ENCODE measurements around the gene STX8. TPM values are rescaled to one million over a fixed set of nuclear protein-coding genes. Genes with fewer than 3 reads are reported as not detected.

The STX8 gene
- total and polyA plus RNA-seq, 12 donors = 53.3 to 80.1 (median 63.9) TPM

DNA sequence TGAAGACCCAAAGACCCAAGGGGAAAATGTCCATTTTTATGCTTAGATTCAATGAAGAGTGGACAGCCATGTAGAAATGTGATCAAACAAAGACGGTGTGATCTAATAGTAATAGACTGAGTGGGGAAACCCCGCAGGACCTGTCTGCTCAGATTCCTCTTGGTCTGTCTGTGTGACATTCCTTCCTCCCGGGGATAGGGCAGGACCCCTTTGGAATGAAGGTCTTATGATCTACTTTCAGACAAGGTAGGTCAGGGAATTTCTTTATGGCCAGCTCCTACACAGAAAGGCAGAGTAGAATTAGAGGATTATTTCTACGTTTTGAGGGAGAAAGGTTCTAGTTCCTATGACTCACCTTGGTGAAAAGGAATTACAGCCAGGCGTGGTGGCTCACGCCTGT is 267.6 kb downstream of the STX8 start:
- H3K36me3 ChIP-seq = no peaks in the 10 kb centered on the region
- DNase-seq (no peak), ATAC-seq (no peak)
- 84 to 94% methylated on average over 6 of the region's 6 CpGs for WGBS, 2 donors
- TF ChIP-seq, protein P1, sequence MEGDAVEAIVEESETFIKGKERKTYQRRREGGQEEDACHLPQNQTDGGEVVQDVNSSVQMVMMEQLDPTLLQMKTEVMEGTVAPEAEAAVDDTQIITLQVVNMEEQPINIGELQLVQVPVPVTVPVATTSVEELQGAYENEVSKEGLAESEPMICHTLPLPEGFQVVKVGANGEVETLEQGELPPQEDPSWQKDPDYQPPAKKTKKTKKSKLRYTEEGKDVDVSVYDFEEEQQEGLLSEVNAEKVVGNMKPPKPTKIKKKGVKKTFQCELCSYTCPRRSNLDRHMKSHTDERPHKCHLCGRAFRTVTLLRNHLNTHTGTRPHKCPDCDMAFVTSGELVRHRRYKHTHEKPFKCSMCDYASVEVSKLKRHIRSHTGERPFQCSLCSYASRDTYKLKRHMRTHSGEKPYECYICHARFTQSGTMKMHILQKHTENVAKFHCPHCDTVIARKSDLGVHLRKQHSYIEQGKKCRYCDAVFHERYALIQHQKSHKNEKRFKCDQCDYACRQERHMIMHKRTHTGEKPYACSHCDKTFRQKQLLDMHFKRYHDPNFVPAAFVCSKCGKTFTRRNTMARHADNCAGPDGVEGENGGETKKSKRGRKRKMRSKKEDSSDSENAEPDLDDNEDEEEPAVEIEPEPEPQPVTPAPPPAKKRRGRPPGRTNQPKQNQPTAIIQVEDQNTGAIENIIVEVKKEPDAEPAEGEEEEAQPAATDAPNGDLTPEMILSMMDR (IDR thresholded peaks at IDR 0.05) = no peak
- intact Hi-C loops (cut with DNase I) = no loop called here
- H3K4me3 ChIP-seq = no peak overlapping the region
- H3K4me1 ChIP-seq = no peaks in the 10 kb centered on the region
- no peaks in the 10 kb centered on the region for H3K9me3 ChIP-seq
- no peaks in the 10 kb centered on the region for H3K27me3 ChIP-seq
- H3K27ac ChIP-seq = no peak overlapping the region

DNA sequence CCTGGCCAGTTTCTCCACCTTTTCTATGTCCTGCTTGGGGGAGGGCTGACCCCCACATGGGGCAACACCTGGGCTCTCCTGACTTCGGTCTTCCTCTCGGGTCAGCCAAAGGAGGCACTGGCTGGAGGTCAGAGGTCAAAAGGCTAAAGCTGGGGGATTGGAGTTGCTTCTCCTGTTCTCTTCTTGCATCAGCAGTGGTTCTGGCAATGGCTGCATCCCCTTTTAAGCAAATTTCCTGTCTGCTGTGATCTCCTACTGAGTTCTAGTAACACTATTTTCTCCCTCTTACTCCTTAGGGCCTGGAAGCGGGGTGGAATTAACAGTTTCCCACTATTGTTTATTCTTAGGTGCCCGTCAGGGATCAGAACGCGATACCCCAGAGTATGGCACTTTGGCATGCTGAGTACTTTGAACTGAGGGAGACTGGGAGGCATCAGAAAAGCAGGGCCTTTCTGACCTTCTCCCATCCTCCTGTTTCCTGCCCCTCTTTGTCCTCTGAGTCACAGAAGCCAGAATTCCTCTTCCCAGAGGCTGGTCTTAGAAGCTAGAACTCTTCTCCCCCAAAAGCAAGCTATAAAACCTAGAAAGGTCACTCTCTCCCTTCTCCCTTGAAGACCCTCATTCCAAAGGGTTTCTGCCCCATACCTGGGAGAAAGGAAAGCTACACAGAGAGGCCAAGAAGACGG is 268.2 kb downstream of the STX8 start:
- 79% methylated on average over 7 of the region's 7 CpGs for WGBS, 2 donors
- intact Hi-C loops (cut with DNase I) = no loop called here
- no peak overlapping the region for H3K27ac ChIP-seq
- H3K27me3 ChIP-seq = no peaks in the 10 kb centered on the region
- ATAC-seq = peak in 1 of 8 donors; percentile 11
- no peaks in the 10 kb centered on the region for H3K4me1 ChIP-seq
- TF ChIP-seq, protein P1 (IDR thresholded peaks at IDR 0.05) = no peak
- DNase-seq = no peak
- no peaks in the 10 kb centered on the region for H3K36me3 ChIP-seq
- no peaks in the 10 kb centered on the region for H3K9me3 ChIP-seq
- H3K4me3 ChIP-seq = no peak overlapping the region

DNA sequence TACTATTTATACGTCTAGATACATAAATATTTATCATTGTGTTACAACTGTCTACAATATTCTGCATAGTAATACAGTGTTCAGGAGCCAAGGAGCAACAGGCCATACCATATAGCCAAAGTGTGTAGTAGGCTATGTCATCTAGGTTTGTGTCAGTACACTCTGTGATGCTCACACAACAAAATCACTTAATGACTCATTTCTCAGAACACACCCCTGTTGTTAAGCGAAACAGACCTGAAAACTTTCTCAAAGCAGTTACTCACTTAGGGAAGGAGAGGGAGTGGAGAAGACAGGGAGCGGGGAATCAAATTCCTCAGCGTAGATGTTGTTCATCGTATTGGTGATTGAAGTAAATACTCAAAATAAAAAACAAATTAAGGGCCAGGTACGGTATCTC is 269.5 kb downstream of the STX8 start:
- intact Hi-C loops (cut with DNase I) = no loop called here
- no peak overlapping the region for H3K4me3 ChIP-seq
- 88 to 90% methylated on average over 6 of the region's 6 CpGs for WGBS, 2 donors
- no peak for ATAC-seq
- no peak for DNase-seq
- TF ChIP-seq, protein P1 (IDR thresholded peaks at IDR 0.05) = no peak
- H3K4me1 ChIP-seq = no peaks in the 10 kb centered on the region
- no peak overlapping the region for H3K27ac ChIP-seq
- no peaks in the 10 kb centered on the region for H3K36me3 ChIP-seq
- no peaks in the 10 kb centered on the region for H3K9me3 ChIP-seq
- H3K27me3 ChIP-seq = no peaks in the 10 kb centered on the region

DNA sequence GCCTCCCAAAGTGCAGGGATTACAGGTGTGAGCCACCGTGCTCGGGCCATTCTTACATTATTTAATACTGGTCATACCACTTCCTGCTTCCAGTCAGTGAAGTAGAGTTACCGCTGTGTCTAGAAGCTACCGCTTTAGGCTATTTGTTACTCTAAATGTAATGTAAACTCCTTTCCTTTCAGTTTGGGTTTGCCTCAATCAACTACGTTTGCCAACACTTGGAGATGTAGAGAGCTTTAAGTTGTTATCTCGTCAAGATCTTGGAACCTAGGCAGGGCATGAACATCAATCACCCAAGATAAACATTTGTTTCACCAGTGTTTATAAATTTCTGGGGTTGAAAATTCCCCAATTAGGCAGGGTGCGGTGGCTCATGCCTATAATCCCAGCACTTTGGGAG is 275.9 kb downstream of the STX8 start:
- intact Hi-C loops (cut with DNase I) = loop anchor here in 4 of 10 donors (10.0 kb wide), 5 partner anchors 55 to 305 kb away; no protein-coding TSS in a partner anchor
- H3K4me3 ChIP-seq = no peak overlapping the region
- WGBS, 2 donors = 96 to 97% methylated on average over 7 of the region's 7 CpGs

More for the DNA sequence above, 275.9 kb downstream of the STX8 start:
- no peaks in the 10 kb centered on the region for H3K4me1 ChIP-seq
- DNase-seq = no peak
- H3K27me3 ChIP-seq = no peaks in the 10 kb centered on the region
- ATAC-seq = no peak
- no peak overlapping the region for H3K27ac ChIP-seq
- TF ChIP-seq, protein P1 (IDR thresholded peaks at IDR 0.05) = no peak
- peaks cover 0 to 7% (median 0%) of the 10 kb centered on the region in 9 donors for H3K36me3 ChIP-seq
- H3K9me3 ChIP-seq = no peaks in the 10 kb centered on the region
